Motor neuron (in vitro differentiated cells): ENCODE results near the gene SP110. TPM values are rescaled to one million over a fixed set of nuclear protein-coding genes. Genes with fewer than 3 reads are reported as not detected.

ENCODE experiments used
- ATAC-seq, 8 experiments: fragments of 200-7000 bp; cut with Tn5 transposase; replicated peaks in 6 of 8; 2 replicates each; pipeline ENCODE4 v1.8.0; 2021; ENCODE audit warnings: mild to moderate bottlenecking in 8 of 8, moderate library complexity in 8 of 8
- H3K27ac ChIP-seq, 2 donors: fragments of 250-450 bp; sonication (Bioruptor Pico); 2 replicates each; pipeline ENCODE4 v1.9.0; 2021; ENCODE audit warnings: antibody characterized with exemption in 2 of 2, mild to moderate bottlenecking in 2 of 2, moderate library complexity in 1 of 2
- H3K4me1 ChIP-seq, 2 donors: fragments of 250-450 bp; sonication (Bioruptor Pico); replicated peaks in 1 of 2; 2 replicates each; pipeline ENCODE4 v1.6.1; 2021; ENCODE audit warnings: antibody characterized with exemption in 2 of 2, mild to moderate bottlenecking in 2 of 2, moderate library complexity in 1 of 2
- H3K4me3 ChIP-seq, 5 donors: fragments of 250-450 bp; sonication (Bioruptor Pico); 2 replicates each; pipeline ENCODE4 v1.9.0; 2021; ENCODE audit warnings: antibody characterized with exemption in 5 of 5, mild to moderate bottlenecking in 5 of 5, moderate library complexity in 4 of 5
- WGBS, 10 experiments: fragments of 450-650 bp; shearing (Covaris generic); methylation state at CpG; one replicate each; pipeline ENCODE4 v1.0.0; 2022; 5-methylcytosine and 5-hydroxymethylcytosine counted together
- in situ Hi-C, 9 experiments: fragments of 400-800 bp; cut with MboI; loops; one replicate each; pipeline ENCODE4 v1.15.0; 2021; ENCODE audit warnings: low sequenced_read_pairs in 9 of 9, low pct_unique_long_range_greater_than_20kb in 2 of 9; ENCODE audit not compliant: unreplicated experiment in 9 of 9
- total RNA-seq, 8 experiments: library from RNA; unstranded; fragments of 300-600 nt; gene quantifications; 2 replicates each; pipeline versions ENCODE4 v1.2.3 to v1.2.4, GENCODE V29; 2022

SP110 gene
- total RNA-seq, 8 experiments from 2014 or later, result 0.11 to 40.0 (median 5.9) TPM

GRCh38 chr2:230178546-230179485, 41.0 kb downstream of the SP110 start:
- Histone ChIP-seq H3K27ac (no peak overlapping the region), H3K4me1 (peaks cover 0 to 8% of the 10 kb centered on the region in 2 donors), H3K4me3 (no peak overlapping the region)
- in situ Hi-C loops, result no loop called here
- no peak for ATAC-seq
- 14 to 90% (median 61%) methylated on average over 1 to 4 of the region's 7 CpGs; no CpG with 5 or more reads in 2 of the 10 experiments for WGBS, 10 experiments

- Histone ChIP-seq H3K4me1 (peaks cover 0 to 8% of the 10 kb centered on the region in 2 donors), H3K27ac (no peak overlapping the region), H3K4me3 (no peak overlapping the region)
- in situ Hi-C loops, result no loop called here
- ATAC-seq, result no peak
- WGBS, 10 experiments, result 83 to 100% (median 98%) methylated on average over 1 to 3 of the region's 3 CpGs
These were observed 42.8 kb downstream of the SP110 start for GRCh38 chr2:230176996-230177395.

- peaks cover 0 to 8% of the 10 kb centered on the region in 2 donors for H3K4me1 ChIP-seq
- no peak for ATAC-seq
- no peak overlapping the region for H3K27ac ChIP-seq
- in situ Hi-C loops, result loop anchor here in 2 of 9 experiments (25.0 kb wide), 2 partner anchors 112 to 162 kb away; partner anchors contain the start of gene SLC16A14 (in 1 of the 2)
- WGBS, 10 experiments, result 65 to 100% (median 98%) methylated on average over 1 to 5 of the region's 7 CpGs; no CpG with 5 or more reads in 1 of the 10 experiments
- no peak overlapping the region for H3K4me3 ChIP-seq
These were observed 45.3 kb downstream of the SP110 start for GRCh38 chr2:230174466-230174865.

- WGBS, 10 experiments, result 60 to 100% (median 90%) methylated on average over 1 to 7 of the region's 11 CpGs; no CpG with 5 or more reads in 2 of the 10 experiments
- no peak for ATAC-seq
- no peak overlapping the region for H3K4me3 ChIP-seq
- in situ Hi-C loops, result loop anchor here in 2 of 9 experiments (25.0 kb wide), 2 partner anchors 111 to 161 kb away; partner anchors contain the start of gene SLC16A14 (in 1 of the 2)
- no peak overlapping the region for H3K27ac ChIP-seq
- H3K4me1 ChIP-seq, result no peaks in the 10 kb centered on the region
These were observed 46.9 kb downstream of the SP110 start for GRCh38 chr2:230172852-230173251.

- in situ Hi-C loops, result loop anchor here in 2 of 9 experiments (25.0 kb wide), 2 partner anchors 110 to 160 kb away; partner anchors contain the start of gene SLC16A14 (in 1 of the 2)
These were observed 47.6 kb downstream of the SP110 start for GRCh38 chr2:230172156-230172555.

GRCh38 chr2:230170532-230170931, 49.3 kb downstream of the SP110 start:
- H3K4me1 ChIP-seq, result no peaks in the 10 kb centered on the region
- ATAC-seq, result no peak
- no peak overlapping the region for H3K4me3 ChIP-seq
- no peak overlapping the region for H3K27ac ChIP-seq
- 60 to 100% (median 92%) methylated on average over 1 to 9 of the region's 9 CpGs; no CpG with 5 or more reads in 4 of the 10 experiments for WGBS, 10 experiments
- in situ Hi-C loops, result loop anchor here in 2 of 9 experiments (25.0 kb wide), 2 partner anchors 108 to 158 kb away; partner anchors contain the start of gene SLC16A14 (in 1 of the 2)

More at GRCh38 chr2:230172156-230172555, 47.6 kb downstream of the SP110 start:
- no peak overlapping the region for H3K27ac ChIP-seq
- 100% methylated on average over 1 of the region's 4 CpGs; no CpG with 5 or more reads in 9 of the 10 experiments for WGBS, 10 experiments
- no peak overlapping the region for H3K4me3 ChIP-seq
- no peak for ATAC-seq
- no peaks in the 10 kb centered on the region for H3K4me1 ChIP-seq

- no peaks in the 10 kb centered on the region for H3K4me1 ChIP-seq
- 67 to 94% (median 80%) methylated on average over 1 to 2 of the region's 2 CpGs; no CpG with 5 or more reads in 3 of the 10 experiments for WGBS, 10 experiments
- ATAC-seq, result no peak
- H3K27ac ChIP-seq, result no peak overlapping the region
- in situ Hi-C loops, result loop anchor here in 2 of 9 experiments (25.0 kb wide), 2 partner anchors 104 to 154 kb away; partner anchors contain the start of gene SLC16A14 (in 1 of the 2)
- H3K4me3 ChIP-seq, result no peak overlapping the region
These were observed 53.1 kb downstream of the SP110 start for GRCh38 chr2:230166557-230167170.

- Histone ChIP-seq H3K4me1 (no peaks in the 10 kb centered on the region), H3K27ac (no peak overlapping the region), H3K4me3 (no peak overlapping the region)
- 75 to 100% (median 87%) methylated on average over 1 of the region's 1 CpG; no CpG with 5 or more reads in 4 of the 10 experiments for WGBS, 10 experiments
- ATAC-seq, result no peak
- in situ Hi-C loops, result loop anchor here in 2 of 9 experiments (25.0 kb wide), 2 partner anchors 102 to 152 kb away; partner anchors contain the start of gene SLC16A14 (in 1 of the 2)
These were observed 55.6 kb downstream of the SP110 start for GRCh38 chr2:230164139-230164538.

GRCh38 chr2:230162981-230163380, 56.8 kb downstream of the SP110 start:
- WGBS, 10 experiments, result 0 to 90% (median 70%) methylated on average over 1 to 5 of the region's 5 CpGs; no CpG with 5 or more reads in 4 of the 10 experiments
- Histone ChIP-seq H3K4me3 (no peak overlapping the region), H3K4me1 (no peaks in the 10 kb centered on the region), H3K27ac (no peak overlapping the region)
- ATAC-seq, result peak in 3 of 8 experiments; percentile 74 to 89 (median 79)
- in situ Hi-C loops, result loop anchor here in 2 of 9 experiments (25.0 kb wide), 2 partner anchors 101 to 151 kb away; partner anchors contain the start of gene SLC16A14 (in 1 of the 2)

- Histone ChIP-seq H3K4me1 (no peaks in the 10 kb centered on the region), H3K4me3 (no peak overlapping the region), H3K27ac (no peak overlapping the region)
- ATAC-seq, result peak in 2 of 8 experiments; percentile 42 to 71
- WGBS, 10 experiments, result 40 to 92% (median 69%) methylated on average over 1 to 2 of the region's 6 CpGs; no CpG with 5 or more reads in 4 of the 10 experiments
- in situ Hi-C loops, result loop anchor here in 2 of 9 experiments (25.0 kb wide), 2 partner anchors 99 to 149 kb away; partner anchors contain the start of gene SLC16A14 (in 1 of the 2)
These were observed 58.6 kb downstream of the SP110 start for GRCh38 chr2:230161184-230161583.

- in situ Hi-C loops, result loop anchor here in 2 of 9 experiments (25.0 kb wide), 2 partner anchors 98 to 148 kb away; partner anchors contain the start of gene SLC16A14 (in 1 of the 2)
- peak in 3 of 8 experiments; percentile 52 to 86 (median 55) for ATAC-seq
- Histone ChIP-seq H3K4me1 (no peaks in the 10 kb centered on the region), H3K27ac (no peak overlapping the region), H3K4me3 (no peak overlapping the region)
- WGBS, 10 experiments, result 31 to 100% (median 69%) methylated on average over 1 to 8 of the region's 11 CpGs; no CpG with 5 or more reads in 2 of the 10 experiments
These were observed 59.6 kb downstream of the SP110 start for GRCh38 chr2:230160112-230160660.

- Histone ChIP-seq H3K27ac (no peak overlapping the region), H3K4me1 (no peaks in the 10 kb centered on the region), H3K4me3 (no peak overlapping the region)
- 71 to 89% (median 79%) methylated on average over 3 to 4 of the region's 5 CpGs; no CpG with 5 or more reads in 7 of the 10 experiments for WGBS, 10 experiments
- ATAC-seq, result no peak
- in situ Hi-C loops, result loop anchor here in 2 of 9 experiments (25.0 kb wide), 2 partner anchors 96 to 146 kb away; partner anchors contain the start of gene SLC16A14 (in 1 of the 2)
These were observed 61.3 kb downstream of the SP110 start for GRCh38 chr2:230158468-230158867.
